Astrocyte (in vitro differentiated cells and primary cell): Measurements from ENCODE around the gene SPTLC1. TPM values are rescaled to one million over a fixed set of nuclear protein-coding genes. Genes with fewer than 3 reads are reported as not detected.
"Not testable (repeated sequence)": the region's sequence is repeated elsewhere in the genome, so short reads cannot be mapped to it uniquely, and the experiment has no call there.

Experiments used
- DNase-seq: peaks from one replicate; pipeline ENCODE4 v3.0.0-alpha.2; 2010; ENCODE audit warnings: low read depth
- FAIRE-seq: peaks from 2 replicates; lab custom pipeline; 2011; peaks lifted over from hg19 to GRCh38; lab: Jason Lieb, UNC
- H2AFZ ChIP-seq: 2 replicates; pipeline ENCODE4 v1.6.0; 2012; ENCODE audit warnings: low read depth, low read length, inconsistent platforms
- H3K27ac ChIP-seq: 2 replicates; pipeline ENCODE4 v1.5.1; 2011; ENCODE audit warnings: low read depth, low read length, inconsistent platforms
- H3K27me3 ChIP-seq: 2 replicates; pipeline ENCODE4 v1.6.0; 2011; ENCODE audit warnings: low read length, inconsistent platforms; ENCODE audit not compliant: insufficient read depth
- H3K36me3 ChIP-seq: 2 replicates; pipeline ENCODE4 v1.5.1; 2011; ENCODE audit warnings: low read length, inconsistent platforms; ENCODE audit not compliant: insufficient read depth
- H3K4me1 ChIP-seq: 2 replicates; pipeline ENCODE4 v1.5.1; 2011; ENCODE audit warnings: low read length, inconsistent platforms; ENCODE audit not compliant: insufficient read depth
- H3K4me2 ChIP-seq: 2 replicates; pipeline ENCODE4 v1.6.0; 2012; ENCODE audit warnings: low read length, inconsistent platforms
- H3K4me3 ChIP-seq: 2 replicates; pipeline ENCODE4 v1.5.1; 2011; ENCODE audit warnings: low read depth, mild to moderate bottlenecking, low read length, inconsistent platforms; ENCODE audit not compliant: insufficient read depth
- H3K79me2 ChIP-seq: 2 replicates; pipeline ENCODE4 v1.6.0; 2012; ENCODE audit warnings: mild to moderate bottlenecking, low read length, inconsistent platforms; ENCODE audit not compliant: insufficient read depth
- H3K9ac ChIP-seq: 2 replicates; pipeline ENCODE4 v1.6.0; 2012; ENCODE audit warnings: mild to moderate bottlenecking, low read length, inconsistent platforms
- H3K9me3 ChIP-seq: 2 replicates; pipeline ENCODE4 v1.5.1; 2012; ENCODE audit warnings: low read depth, mild to moderate bottlenecking, low read length, inconsistent platforms; ENCODE audit not compliant: insufficient read depth
- H4K20me1 ChIP-seq: 2 replicates; pipeline ENCODE4 v1.6.0; 2012; ENCODE audit warnings: low read length, inconsistent platforms; ENCODE audit not compliant: insufficient read depth
- H3K27ac Mint-ChIP-seq: one replicate; pipeline ENCODE4 v1.8.0; 2021; ENCODE audit warnings: mild to moderate bottlenecking, mixed read lengths; ENCODE audit not compliant: unreplicated experiment
- H3K27me3 Mint-ChIP-seq: one replicate; pipeline ENCODE4 v1.8.0; 2021; ENCODE audit warnings: low read depth, mixed read lengths; ENCODE audit not compliant: unreplicated experiment
- H3K36me3 Mint-ChIP-seq: one replicate; pipeline ENCODE4 v1.8.0; 2021; ENCODE audit warnings: low read depth, mixed read lengths; ENCODE audit not compliant: unreplicated experiment
- H3K4me1 Mint-ChIP-seq: one replicate; pipeline ENCODE4 v1.8.0; 2021; ENCODE audit warnings: low read depth, mixed read lengths; ENCODE audit not compliant: unreplicated experiment
- H3K4me3 Mint-ChIP-seq: one replicate; pipeline ENCODE4 v1.8.0; 2021; ENCODE audit warnings: mild to moderate bottlenecking, moderate library complexity, mixed read lengths; ENCODE audit not compliant: unreplicated experiment
- H3K9me3 Mint-ChIP-seq: one replicate; pipeline ENCODE4 v1.8.0; 2021; ENCODE audit warnings: mild to moderate bottlenecking, mixed read lengths; ENCODE audit not compliant: unreplicated experiment
- CTCF ChIP-seq: IDR thresholded peaks from 2 replicates; pipeline ENCODE4 v1.5.1; 2011; ENCODE audit warnings: low read depth, mild to moderate bottlenecking, inconsistent platforms, low read length, moderate library complexity; ENCODE audit not compliant: insufficient read depth
- EZH2 ChIP-seq: IDR thresholded peaks from 2 replicates; pipeline ENCODE4 v1.6.1; 2012; ENCODE audit warnings: mild to moderate bottlenecking, low read length, inconsistent platforms; ENCODE audit not compliant: insufficient read depth
- total RNA-seq: library from RNA; stranded (reverse); gene quantifications from 2 replicates; pipeline ENCODE4 v1.2.1, GENCODE V29; 2021

SPTLC1 gene
- total RNA-seq, 1 donor from 2014 or later = 75.9 TPM

DNA sequence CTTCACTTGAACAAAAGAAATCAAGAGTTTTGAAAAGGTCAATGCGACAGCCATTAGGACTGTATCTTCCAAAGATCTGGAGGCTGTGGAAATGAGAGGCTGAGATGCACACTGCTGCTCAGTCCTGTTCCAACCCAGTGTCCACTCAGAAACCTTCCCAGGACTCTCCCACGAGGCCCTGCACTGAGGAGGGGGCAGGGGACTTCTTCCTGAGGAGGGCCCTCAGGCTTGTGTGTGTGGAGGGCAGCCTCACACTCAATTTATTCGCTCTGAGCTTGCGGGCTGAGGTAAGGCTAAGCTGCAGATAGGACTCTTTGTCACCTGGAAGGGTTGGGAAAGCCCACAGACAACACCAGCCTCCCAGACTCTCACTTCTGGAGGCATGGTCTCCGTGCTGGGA is 95.6 kb downstream of the SPTLC1 start:
- Mint-ChIP-seq H3K36me3 (peaks cover 3% of the 10 kb centered on the region), H3K9me3 (peaks cover 5% of the 10 kb centered on the region), H3K27me3 (no peaks in the 10 kb centered on the region), H3K27ac (no peak overlapping the region), H3K4me3 (no peak overlapping the region), H3K4me1 (no peaks in the 10 kb centered on the region)
- H3K79me2 ChIP-seq = no peaks in the 10 kb centered on the region
- no peak for DNase-seq
- H3K4me2 ChIP-seq = no peak overlapping the region
- H3K9me3 ChIP-seq = no peaks in the 10 kb centered on the region
- no peak for TF ChIP-seq EZH2
- TF ChIP-seq CTCF = no peak
- H2AFZ ChIP-seq = no peak overlapping the region
- no peak for FAIRE-seq
- peaks cover 18% of the 10 kb centered on the region for H3K27me3 ChIP-seq
- no peaks in the 10 kb centered on the region for H4K20me1 ChIP-seq
- H3K9ac ChIP-seq = no peak overlapping the region
- no peak overlapping the region for H3K27ac ChIP-seq
- no peak overlapping the region for H3K4me3 ChIP-seq
- no peaks in the 10 kb centered on the region for H3K4me1 ChIP-seq
- no peaks in the 10 kb centered on the region for H3K36me3 ChIP-seq

- no peaks in the 10 kb centered on the region for H3K36me3 Mint-ChIP-seq
- H4K20me1 ChIP-seq = no peaks in the 10 kb centered on the region
- H3K27me3 ChIP-seq = peaks cover 3% of the 10 kb centered on the region
- DNase-seq (no peak), FAIRE-seq (no peak)
- no peaks in the 10 kb centered on the region for H3K79me2 ChIP-seq
- H3K4me3 ChIP-seq = no peak overlapping the region
- H3K27ac Mint-ChIP-seq = no peak overlapping the region
- H3K9me3 ChIP-seq = no peaks in the 10 kb centered on the region
- H3K9me3 Mint-ChIP-seq = no peaks in the 10 kb centered on the region
- H3K4me2 ChIP-seq = no peak overlapping the region
- no peak overlapping the region for H3K27ac ChIP-seq
- H3K4me1 ChIP-seq = no peaks in the 10 kb centered on the region
- no peaks in the 10 kb centered on the region for H3K27me3 Mint-ChIP-seq
- H3K9ac ChIP-seq = no peak overlapping the region
- no peaks in the 10 kb centered on the region for H3K36me3 ChIP-seq
- TF ChIP-seq CTCF = no peak
- TF ChIP-seq EZH2 = no peak
- H2AFZ ChIP-seq = no peak overlapping the region
- no peak overlapping the region for H3K4me3 Mint-ChIP-seq
- H3K4me1 Mint-ChIP-seq = no peaks in the 10 kb centered on the region
Observed at GRCh38 chr9:92010705-92011536, 104.3 kb downstream of the SPTLC1 start.

DNA sequence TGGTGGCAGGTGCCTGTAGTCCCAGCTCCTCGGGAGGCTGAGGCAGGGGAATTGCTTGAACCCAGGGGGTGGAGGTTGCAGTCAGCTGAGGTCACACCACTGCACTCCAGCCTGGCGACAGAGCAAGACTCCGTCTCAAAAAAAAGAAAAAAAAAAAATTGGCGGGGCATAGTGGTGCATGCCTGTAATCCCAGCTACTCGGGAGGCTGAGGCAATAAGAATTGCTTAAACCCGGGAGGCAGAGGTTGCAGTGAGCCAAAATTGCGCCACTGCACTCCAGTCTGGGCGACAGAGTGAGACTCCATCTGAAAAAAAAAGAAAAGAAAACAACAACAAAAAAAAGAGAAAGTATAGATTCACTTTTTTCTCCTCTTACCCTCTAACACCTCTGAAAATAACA is 105.0 kb downstream of the SPTLC1 start:
- not testable (repeated sequence) for H3K4me2 ChIP-seq, H3K27ac Mint-ChIP-seq, H4K20me1 ChIP-seq, DNase-seq, H3K4me3 ChIP-seq, H2AFZ ChIP-seq, H3K9me3 ChIP-seq, H3K36me3 ChIP-seq, H3K27me3 Mint-ChIP-seq, H3K36me3 Mint-ChIP-seq, H3K9me3 Mint-ChIP-seq, H3K27me3 ChIP-seq, FAIRE-seq, H3K79me2 ChIP-seq, H3K27ac ChIP-seq, H3K4me3 Mint-ChIP-seq, H3K9ac ChIP-seq, H3K4me1 Mint-ChIP-seq, H3K4me1 ChIP-seq
